Chondrocyte (in vitro differentiated cells): Measurements from ENCODE around the gene ADCY1. TPM values are rescaled to one million over a fixed set of nuclear protein-coding genes. Genes with fewer than 3 reads are reported as not detected.
A peak's percentile ranks its signal among the peaks of the same experiment; 100 is the strongest.

Source experiments
- DNase-seq: peaks from one replicate; pipeline ENCODE4 v3.0.0; 2021; ENCODE audit warnings: mixed read lengths, low spot score
- H3K27ac Mint-ChIP-seq: one replicate; pipeline ENCODE4 v1.8.0; 2021; ENCODE audit warnings: mild to moderate bottlenecking, moderate library complexity, mixed read lengths; ENCODE audit not compliant: unreplicated experiment
- H3K27me3 Mint-ChIP-seq: 2 replicates; pipeline ENCODE4 v1.8.0; 2021; ENCODE audit warnings: low read depth, mixed read lengths
- H3K36me3 Mint-ChIP-seq: 2 replicates; pipeline ENCODE4 v1.8.0; 2021; ENCODE audit warnings: low read depth, mixed read lengths
- H3K4me1 Mint-ChIP-seq: 2 replicates; pipeline ENCODE4 v1.8.0; 2021; ENCODE audit warnings: low read depth, mild to moderate bottlenecking, mixed read lengths
- H3K4me3 Mint-ChIP-seq: one replicate; pipeline ENCODE4 v1.8.0; 2021; ENCODE audit warnings: mild to moderate bottlenecking, moderate library complexity, mixed read lengths; ENCODE audit not compliant: unreplicated experiment
- H3K9me3 Mint-ChIP-seq: 2 replicates; pipeline ENCODE4 v1.8.0; 2021; ENCODE audit warnings: low read depth, mixed read lengths
- CTCF ChIP-seq: fragments of 200-600 bp; sonication (generic); IDR thresholded peaks from 2 replicates; pipeline ENCODE4 v1.5.0; 2021; ENCODE audit warnings: antibody characterized with exemption, mild to moderate bottlenecking, moderate library complexity
- total RNA-seq: library from RNA; stranded (reverse); gene quantifications from 3 replicates; pipeline ENCODE4 v1.2.1, GENCODE V29; 2021

Gene ADCY1
- total RNA-seq, 1 donor from 2014 or later = 0.50 TPM

- no peak for TF ChIP-seq CTCF
- DNase-seq = peak; percentile 69
- Mint-ChIP-seq H3K4me3 (no peak overlapping the region), H3K27me3 (peaks cover 2% of the 10 kb centered on the region), H3K4me1 (no peaks in the 10 kb centered on the region), H3K9me3 (no peaks in the 10 kb centered on the region), H3K36me3 (no peaks in the 10 kb centered on the region), H3K27ac (no peak overlapping the region)
Observed at GRCh38 chr7:45646207-45646821, 72.1 kb downstream of the ADCY1 start.

- Mint-ChIP-seq H3K36me3 (no peaks in the 10 kb centered on the region), H3K27ac (no peak overlapping the region), H3K9me3 (no peaks in the 10 kb centered on the region), H3K4me1 (no peaks in the 10 kb centered on the region), H3K4me3 (no peak overlapping the region), H3K27me3 (peaks cover 2% of the 10 kb centered on the region)
- DNase-seq = peak; percentile 61
- no peak for TF ChIP-seq CTCF
Observed at GRCh38 chr7:45646996-45647825, 73.0 kb downstream of the ADCY1 start.

- Mint-ChIP-seq H3K4me3 (no peak overlapping the region), H3K36me3 (no peaks in the 10 kb centered on the region), H3K4me1 (no peaks in the 10 kb centered on the region), H3K9me3 (no peaks in the 10 kb centered on the region), H3K27me3 (peaks cover 2% of the 10 kb centered on the region), H3K27ac (no peak overlapping the region)
- TF ChIP-seq CTCF = no peak
- DNase-seq = peak; percentile 79
Observed at GRCh38 chr7:45647967-45648670, 74.0 kb downstream of the ADCY1 start.

DNA sequence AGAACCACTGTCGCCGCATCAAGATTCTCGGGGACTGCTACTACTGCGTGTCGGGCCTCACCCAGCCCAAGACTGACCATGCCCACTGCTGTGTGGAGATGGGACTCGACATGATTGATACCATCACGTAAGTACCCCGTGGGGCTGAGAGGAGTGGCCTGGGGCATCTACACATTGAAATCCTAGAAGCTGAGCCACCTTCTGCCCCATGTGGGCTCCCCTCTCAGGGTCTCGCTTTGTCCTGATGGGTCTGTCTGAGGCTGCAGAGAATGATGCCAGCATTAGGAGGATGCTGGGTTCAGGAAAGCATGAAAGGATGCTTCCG, 74.5 kb downstream of the ADCY1 start:
- no peaks in the 10 kb centered on the region for H3K9me3 Mint-ChIP-seq
- H3K27ac Mint-ChIP-seq = no peak overlapping the region

More for the DNA sequence above, 74.5 kb downstream of the ADCY1 start:
- Mint-ChIP-seq H3K4me3 (no peak overlapping the region), H3K27me3 (peaks cover 2% of the 10 kb centered on the region), H3K36me3 (no peaks in the 10 kb centered on the region), H3K4me1 (no peaks in the 10 kb centered on the region)
- no peak for DNase-seq
- no peak for TF ChIP-seq CTCF
